H9 (cell line): Measurements from ENCODE around the gene PPL. TPM values are rescaled to one million over a fixed set of nuclear protein-coding genes. Genes with fewer than 3 reads are reported as not detected.
A peak's percentile ranks its signal among the peaks of the same experiment; 100 is the strongest.

ENCODE experiments used
- DNase-seq: peaks from one replicate; pipeline ENCODE4 v3.0.0-alpha.2; 2017
- H2AFZ ChIP-seq: one replicate; pipeline ENCODE4 v1.6.1; 2013; ENCODE audit warnings: mild to moderate bottlenecking, low read length, control low read depth, moderate library complexity
- H2AK5ac ChIP-seq: 2 replicates; pipeline ENCODE4 v1.6.1; 2013; ENCODE audit warnings: low read length, control low read depth, mixed read lengths; ENCODE audit not compliant: insufficient read length
- H2BK120ac ChIP-seq: one replicate; pipeline ENCODE4 v1.6.1; 2013; ENCODE audit warnings: low read depth, mild to moderate bottlenecking, low read length, control low read depth, inconsistent platforms; ENCODE audit not compliant: poor library complexity, severe bottlenecking
- H2BK12ac ChIP-seq: 2 replicates; pipeline ENCODE4 v1.6.1; 2013; ENCODE audit warnings: low read length, control low read depth, mixed read lengths, low read depth; ENCODE audit not compliant: insufficient read length
- H2BK15ac ChIP-seq: 2 replicates; pipeline ENCODE4 v1.6.1; 2013; ENCODE audit warnings: low read depth, low read length, control low read depth
- H2BK20ac ChIP-seq: one replicate; pipeline ENCODE4 v1.6.1; 2013; ENCODE audit warnings: low read depth, mild to moderate bottlenecking, low read length, control low read depth, inconsistent platforms; ENCODE audit not compliant: poor library complexity, severe bottlenecking
- H2BK5ac ChIP-seq: 2 replicates; pipeline ENCODE4 v1.6.1; 2013; ENCODE audit warnings: low read length, control low read depth, mixed read lengths; ENCODE audit not compliant: insufficient read length
- H3K14ac ChIP-seq: 2 replicates; pipeline ENCODE4 v1.6.1; 2013; ENCODE audit warnings: low read length, control low read depth; ENCODE audit not compliant: insufficient read depth
- H3K18ac ChIP-seq: 2 replicates; pipeline ENCODE4 v1.6.1; 2013; ENCODE audit warnings: low read depth, mild to moderate bottlenecking, mixed read lengths, low read length, control low read depth; ENCODE audit not compliant: insufficient read length
- H3K23ac ChIP-seq: 2 replicates; pipeline ENCODE4 v1.6.1; 2013; ENCODE audit warnings: low read length, control low read depth, mixed read lengths, low read depth; ENCODE audit not compliant: insufficient read length
- H3K23me2 ChIP-seq: 2 replicates; pipeline ENCODE4 v1.6.1; 2013; ENCODE audit warnings: low read depth, mild to moderate bottlenecking, mixed read lengths, low read length, control low read depth; ENCODE audit not compliant: insufficient read length, poor library complexity, severe bottlenecking
- H3K27ac ChIP-seq: 2 replicates; pipeline ENCODE4 v1.5.1; 2013; ENCODE audit warnings: low read length, control low read depth, mixed read lengths, low read depth; ENCODE audit not compliant: insufficient read length
- H3K27me3 ChIP-seq: 2 replicates; pipeline ENCODE4 v1.6.1; 2013; ENCODE audit warnings: low read length, control low read depth, inconsistent platforms; ENCODE audit not compliant: insufficient read depth
- H3K4ac ChIP-seq: 2 replicates; pipeline ENCODE4 v1.6.1; 2013; ENCODE audit warnings: low read depth, mild to moderate bottlenecking, control low read depth, inconsistent platforms, low read length, moderate library complexity
- H3K4me1 ChIP-seq: 2 replicates; pipeline ENCODE4 v1.6.1; 2013; ENCODE audit warnings: low read length, control low read depth, inconsistent platforms; ENCODE audit not compliant: insufficient read depth
- H3K4me2 ChIP-seq: 2 replicates; pipeline ENCODE4 v1.6.1; 2013; ENCODE audit warnings: low read length, control low read depth, mixed read lengths; ENCODE audit not compliant: insufficient read length, insufficient read depth
- H3K56ac ChIP-seq: 2 replicates; pipeline ENCODE4 v1.6.1; 2013; ENCODE audit warnings: low read depth, mild to moderate bottlenecking, mixed read lengths, low read length, control low read depth; ENCODE audit not compliant: insufficient read length
- H3K79me1 ChIP-seq: 2 replicates; pipeline ENCODE4 v1.6.1; 2013; ENCODE audit warnings: low read depth, mild to moderate bottlenecking, moderate library complexity, low read length, control low read depth, inconsistent platforms; ENCODE audit not compliant: insufficient read depth, poor library complexity, severe bottlenecking
- H3K79me2 ChIP-seq: 2 replicates; pipeline ENCODE4 v1.6.1; 2013; ENCODE audit warnings: low read length, control low read depth, inconsistent platforms; ENCODE audit not compliant: insufficient read depth
- H3K9ac ChIP-seq: 2 replicates; pipeline ENCODE4 v1.6.1; 2013; ENCODE audit warnings: low read length, control low read depth, mixed read lengths; ENCODE audit not compliant: insufficient read length; ENCODE audit errors: extremely low read depth
- H3K9me3 ChIP-seq: one replicate; pipeline ENCODE4 v1.6.1; 2013; ENCODE audit warnings: low read depth, low read length, inconsistent platforms; ENCODE audit not compliant: control insufficient read depth
- H3T11ph ChIP-seq: one replicate; pipeline ENCODE4 v1.6.1; 2013; ENCODE audit warnings: mild to moderate bottlenecking, low read length, control low read depth, inconsistent platforms
- H4K20me1 ChIP-seq: one replicate; pipeline ENCODE4 v1.6.1; 2013; ENCODE audit not compliant: control insufficient read depth, insufficient read length, insufficient read depth
- H4K5ac ChIP-seq: 2 replicates; pipeline ENCODE4 v1.6.1; 2013; ENCODE audit warnings: low read depth, mild to moderate bottlenecking, mixed read lengths, low read length, control low read depth; ENCODE audit not compliant: insufficient read length
- H4K8ac ChIP-seq: replicated peaks from 2 replicates; pipeline ENCODE4 v1.6.1; 2013; ENCODE audit warnings: low read length, control low read depth, mixed read lengths, low read depth; ENCODE audit not compliant: insufficient read length
- H4K91ac ChIP-seq: 2 replicates; pipeline ENCODE4 v1.6.1; 2013; ENCODE audit warnings: low read depth, mild to moderate bottlenecking, moderate library complexity, mixed read lengths, low read length, control low read depth; ENCODE audit not compliant: insufficient read length
- H3K27ac Mint-ChIP-seq, 3 experiments: 2 replicates in 2 of 3; 3 replicates in 1 of 3; pipeline ENCODE4 v1.8.0; 2020 to 2021; ENCODE audit warnings: mixed read lengths in 3 of 3, mild to moderate bottlenecking in 1 of 3, moderate library complexity in 1 of 3
- H3K27me3 Mint-ChIP-seq: 2 replicates; pipeline ENCODE4 v1.8.0; 2021; ENCODE audit warnings: low read depth, mild to moderate bottlenecking, moderate library complexity, mixed read lengths
- H3K36me3 Mint-ChIP-seq, 3 experiments: 2 replicates in 2 of 3; 3 replicates in 1 of 3; pipeline ENCODE4 v1.8.0; 2020 to 2021; ENCODE audit warnings: low read depth in 3 of 3, mixed read lengths in 3 of 3; ENCODE audit not compliant: insufficient read depth in 1 of 3
- H3K4me1 Mint-ChIP-seq, 2 experiments: 2 replicates each; pipeline ENCODE4 v1.8.0; 2020; ENCODE audit warnings: mixed read lengths in 2 of 2
- H3K4me3 Mint-ChIP-seq, 2 experiments: 2 replicates in 1 of 2; 3 replicates in 1 of 2; pipeline ENCODE4 v1.8.0; 2020 to 2021; ENCODE audit warnings: mild to moderate bottlenecking in 2 of 2, mixed read lengths in 2 of 2, moderate library complexity in 1 of 2
- H3K9me3 Mint-ChIP-seq, 2 experiments: 2 replicates in 1 of 2; 3 replicates in 1 of 2; pipeline ENCODE4 v1.8.0; 2020; ENCODE audit warnings: mild to moderate bottlenecking in 2 of 2, mixed read lengths in 2 of 2, moderate library complexity in 1 of 2
- CTCF ChIP-seq: fragments of 200-600 bp; sonication (generic); conservative IDR thresholded peaks from 3 replicates; pipeline ENCODE4 v1.8.0; 2021; ENCODE audit warnings: antibody characterized with exemption, mild to moderate bottlenecking
- WGBS: extraction: QIAGEN DNeasy Blood & Tissue Kit; methylation state at CpG from one replicate; pipeline ENCODE4 v1.1.7; 2013; ENCODE audit warnings: missing lambda C conversion rate, low lambda C conversion rate, mixed read lengths; ENCODE audit not compliant: insufficient read length; ENCODE audit errors: extremely low coverage; 5-methylcytosine and 5-hydroxymethylcytosine counted together
- total RNA-seq: library from RNA; stranded (reverse); gene quantifications from 2 replicates; pipeline ENCODE4 v1.2.1, GENCODE V29; 2021

The PPL gene
- total RNA-seq, 1 experiment from 2014 or later, result 29.2 TPM

DNA sequence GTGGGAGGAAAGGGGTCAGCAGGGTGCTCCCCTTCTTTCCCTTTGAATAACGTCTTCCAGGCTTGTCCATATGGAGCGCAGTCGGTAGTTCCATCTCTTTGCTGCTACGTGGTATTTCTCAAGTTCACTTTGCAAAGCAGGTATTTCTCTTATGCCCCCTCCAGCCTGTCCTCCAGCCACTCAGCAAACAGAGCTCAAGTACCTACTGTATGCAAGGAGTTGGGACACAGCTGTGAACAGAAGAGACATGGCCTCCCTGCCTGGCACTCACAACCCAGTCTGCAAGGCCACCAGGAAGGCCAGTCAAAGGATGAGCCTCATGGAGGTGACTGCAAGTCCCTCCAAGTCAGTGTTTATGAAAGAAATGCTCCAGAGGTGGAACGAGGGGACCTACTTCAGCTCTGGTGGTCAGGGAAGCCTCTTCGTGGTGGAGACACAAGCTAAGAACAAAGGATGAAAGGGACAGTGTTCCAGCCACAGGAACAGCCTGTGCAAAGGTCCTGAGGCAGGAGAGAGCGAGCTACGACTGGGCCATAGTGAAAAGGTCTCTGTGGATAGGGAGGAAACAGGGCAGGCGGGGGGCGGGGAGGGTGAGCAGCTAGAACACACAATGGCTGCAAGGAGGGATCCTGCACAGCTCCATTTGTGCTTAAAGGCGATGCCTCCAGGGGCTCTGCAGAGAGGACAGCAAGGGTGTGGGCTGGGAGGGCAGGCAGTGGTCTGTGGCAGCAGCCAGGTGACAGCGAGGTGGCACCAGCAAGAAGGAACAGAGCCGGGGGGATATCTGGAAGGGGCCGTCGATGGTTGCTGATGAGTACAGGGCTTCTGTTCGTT is 32.6 kb downstream of the PPL start:
- Histone ChIP-seq H2BK12ac (no peak overlapping the region), H3K9me3 (no peaks in the 10 kb centered on the region), H3K79me1 (no peaks in the 10 kb centered on the region), H4K5ac (no peak overlapping the region), H3K4me1 (no peaks in the 10 kb centered on the region), H4K8ac (no peak overlapping the region), H2BK20ac (no peak overlapping the region), H3K79me2 (no peaks in the 10 kb centered on the region), H3K23me2 (no peaks in the 10 kb centered on the region), H3K27ac (no peak overlapping the region), H4K91ac (no peak overlapping the region), H3K56ac (no peak overlapping the region), H2BK120ac (no peak overlapping the region), H3K27me3 (no peaks in the 10 kb centered on the region), H3T11ph (no peak overlapping the region), H3K18ac (no peak overlapping the region), H3K23ac (no peak overlapping the region), H3K9ac (no peak overlapping the region), H2BK5ac (no peak overlapping the region), H2BK15ac (no peak overlapping the region), H3K4ac (no peak overlapping the region), H3K4me2 (no peak overlapping the region), H3K14ac (no peak overlapping the region), H2AFZ (no peak overlapping the region), H4K20me1 (no peaks in the 10 kb centered on the region), H2AK5ac (no peak overlapping the region)
- Mint-ChIP-seq H3K4me3 (no peak overlapping the region), H3K36me3 (peaks cover 0 to 18% (median 6%) of the 10 kb centered on the region in 3 experiments; a peak in 4 of 7 replicates), H3K27ac (peak overlapping the region in 1 of 3 experiments; percentile 56; a peak in 1 of 7 replicates), H3K27me3 (peaks cover 1% of the 10 kb centered on the region; the same call in 1 of the 2 replicates), H3K9me3 (no peaks in the 10 kb centered on the region), H3K4me1 (no peaks in the 10 kb centered on the region)
- DNase-seq, result no peak
- WGBS, result no CpG with 5 or more reads among the region's 16 CpGs
- TF ChIP-seq CTCF, result no peak
